ENCODE measurements around the gene TEX19.

Gene TEX19

GRCh38 chr17:82321947-82322466, 37.0 kb upstream of the TEX19 start:
- DNase-seq (ENCODE audit: low read depth) = no peak

DNA sequence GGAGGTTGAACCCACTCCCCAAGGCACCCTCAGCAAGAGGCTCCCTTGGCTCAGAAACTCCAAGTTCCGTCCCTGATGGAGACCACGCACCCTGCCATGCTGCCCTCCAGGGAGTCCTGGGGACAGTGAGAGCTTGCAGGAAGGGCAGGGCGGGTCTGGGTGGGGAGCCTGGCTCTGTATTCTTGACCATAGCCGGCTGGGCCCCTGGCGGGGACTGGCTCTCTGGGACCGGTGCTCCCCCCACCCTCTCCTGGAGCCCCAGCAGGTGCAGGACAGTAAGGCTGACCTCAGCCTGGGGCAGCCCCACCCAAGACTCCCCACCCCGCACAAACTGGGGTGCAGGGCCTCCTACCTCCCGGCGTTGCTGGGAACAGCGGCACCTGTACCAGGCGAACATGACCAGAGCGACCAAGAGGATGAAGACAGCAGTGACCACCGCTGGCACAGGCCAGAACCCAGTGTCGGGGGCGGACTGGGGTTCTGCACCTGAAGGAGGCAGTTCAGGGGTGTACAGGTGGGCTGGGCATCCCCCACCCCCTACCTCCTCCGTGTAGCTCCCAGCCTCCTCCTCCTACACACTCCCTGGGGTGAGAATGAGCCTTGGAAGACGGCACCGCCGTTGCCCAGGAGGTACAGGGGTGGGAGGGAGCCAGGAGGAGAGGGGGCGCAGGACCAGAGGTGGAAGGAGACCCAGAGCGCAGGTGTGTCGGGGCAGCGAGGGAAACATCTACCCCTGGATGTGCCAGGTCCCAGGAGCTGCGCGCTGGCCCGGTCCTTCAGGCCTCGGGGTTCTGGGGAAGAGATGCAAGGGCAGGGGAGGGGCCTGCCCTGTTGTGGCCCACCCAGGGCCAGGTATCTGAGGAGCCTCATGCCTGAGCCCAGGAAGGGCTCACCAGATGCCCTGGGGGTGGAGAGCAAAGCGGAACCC, 36.3 kb upstream of the TEX19 start:
- no peak for DNase-seq (ENCODE audit: low read depth)

GRCh38 chr17:82323514-82324234, 35.4 kb upstream of the TEX19 start:
- no peak for DNase-seq (ENCODE audit: low read depth)

- no peak for DNase-seq (ENCODE audit: low read depth)
Measured at GRCh38 chr17:82324566-82325285, 34.3 kb upstream of the TEX19 start.

GRCh38 chr17:82325286-82326180, 33.5 kb upstream of the TEX19 start:
- DNase-seq (ENCODE audit: low read depth) = no peak

GRCh38 chr17:82327289-82327688, 31.8 kb upstream of the TEX19 start:
- DNase-seq (ENCODE audit: low read depth) = no peak

DNA sequence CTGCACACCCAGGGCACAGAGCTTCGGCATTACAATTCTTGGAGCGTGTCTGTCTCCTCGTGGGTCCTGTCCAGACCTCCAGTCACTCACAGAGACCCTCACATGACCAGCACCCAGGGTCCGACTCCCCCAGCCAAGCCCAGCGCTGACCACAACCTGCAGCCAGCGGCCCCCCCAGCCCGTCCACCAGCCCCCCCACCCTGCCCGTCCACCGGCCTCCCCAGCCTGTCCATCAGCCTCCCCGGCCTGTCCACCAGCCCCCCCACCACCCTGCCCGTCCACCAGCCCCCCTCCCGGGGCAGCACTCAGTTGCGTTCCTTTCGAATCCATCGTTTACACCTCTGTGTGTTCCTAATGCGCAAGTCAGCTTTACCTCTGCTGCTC, 31.3 kb upstream of the TEX19 start:
- DNase-seq (ENCODE audit: low read depth) = no peak

DNA sequence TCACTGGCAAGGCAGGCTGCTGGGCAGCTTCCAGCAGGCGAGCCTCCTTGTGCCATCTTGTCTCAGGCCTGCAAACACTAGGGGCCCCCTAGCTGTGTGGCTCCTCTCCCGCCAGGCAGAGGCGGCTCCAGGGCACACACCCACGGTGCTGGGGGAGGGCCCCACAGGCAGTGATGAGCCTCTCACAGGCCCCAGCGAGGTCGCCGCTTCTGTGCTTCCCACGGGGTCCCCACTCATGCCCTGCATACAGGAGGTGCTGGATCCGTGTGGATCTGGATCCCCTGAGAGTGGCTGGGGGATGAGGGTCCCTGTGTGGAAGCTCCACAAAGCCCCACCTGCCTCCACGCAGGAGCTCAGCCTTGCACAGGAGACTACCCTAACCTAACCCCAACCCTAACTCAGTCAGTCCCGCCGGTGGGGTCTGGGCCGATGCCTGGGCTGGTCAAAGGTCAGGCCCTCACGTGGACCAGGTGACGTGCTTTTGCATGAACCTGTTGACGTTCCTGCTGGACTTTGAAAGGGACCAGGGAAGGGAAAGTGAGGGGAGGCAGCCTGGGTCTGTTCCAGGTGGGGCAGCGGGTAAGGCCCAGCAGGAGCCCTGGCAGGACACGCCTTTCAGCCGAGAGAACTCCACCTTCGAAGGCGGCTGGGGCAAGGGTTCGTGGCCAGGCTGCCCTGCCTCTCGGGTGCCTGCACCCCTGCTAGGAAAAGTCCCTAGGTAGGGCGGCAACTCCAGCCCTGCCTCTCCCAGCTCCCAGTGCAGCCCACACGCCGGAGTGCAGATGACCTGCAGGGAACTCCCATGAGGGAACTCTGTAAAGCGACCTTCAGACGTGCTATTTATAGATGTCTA, 30.7 kb upstream of the TEX19 start:
- no peak for DNase-seq (ENCODE audit: low read depth)

- no peak for DNase-seq (ENCODE audit: low read depth)
Measured at GRCh38 chr17:82328994-82329507, 30.0 kb upstream of the TEX19 start.

GRCh38 chr17:82329683-82330321, 29.2 kb upstream of the TEX19 start:
- DNase-seq (ENCODE audit: low read depth) = no peak

DNA sequence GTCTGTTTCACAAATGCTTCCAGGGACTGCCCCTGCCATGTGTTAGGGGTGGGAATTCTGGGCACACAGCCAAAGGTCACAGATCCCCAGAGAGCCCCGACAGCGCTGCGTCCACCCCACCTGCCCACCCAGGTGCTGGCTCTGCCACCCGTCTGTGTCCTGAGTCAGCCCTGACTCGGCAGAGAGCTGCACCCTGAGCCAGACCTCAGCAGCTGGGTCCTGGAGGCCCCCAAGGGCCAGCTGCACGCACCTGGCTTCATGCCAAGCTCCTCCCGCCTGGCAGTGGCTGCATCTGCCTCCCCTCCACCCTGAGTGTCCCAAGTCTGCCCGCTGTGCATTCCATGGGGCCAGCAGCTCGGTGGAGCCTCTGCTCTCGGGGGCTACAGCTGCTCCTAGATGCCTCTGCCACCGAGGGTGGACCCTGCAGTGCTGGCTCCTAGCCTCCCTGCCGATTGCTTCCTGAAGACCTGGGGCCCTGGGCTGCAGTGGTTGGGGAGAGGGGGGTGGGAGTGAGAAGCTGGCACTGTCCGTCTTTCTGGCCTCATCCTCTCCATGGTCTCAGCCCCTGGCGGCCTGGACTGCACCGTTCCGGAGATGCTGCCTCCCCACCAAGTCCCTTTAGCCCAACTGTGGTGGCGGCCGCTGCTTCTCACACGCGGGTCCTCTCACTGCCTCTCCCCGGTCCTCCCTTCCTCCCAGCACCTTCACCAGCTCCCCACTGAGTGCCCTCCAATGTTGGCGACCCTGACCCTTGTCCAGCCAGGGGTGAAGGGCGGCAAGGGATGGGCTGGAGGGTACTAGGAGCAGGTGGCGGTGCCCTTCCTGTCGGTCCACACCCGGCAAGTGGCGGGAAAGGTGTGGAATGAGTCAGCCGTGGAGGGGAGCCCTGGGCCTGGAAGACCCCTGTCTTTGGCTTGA, 28.5 kb upstream of the TEX19 start:
- DNase-seq (ENCODE audit: low read depth) = no peak

- DNase-seq (ENCODE audit: low read depth) = no peak
Measured at GRCh38 chr17:82331345-82331939, 27.6 kb upstream of the TEX19 start.

DNA sequence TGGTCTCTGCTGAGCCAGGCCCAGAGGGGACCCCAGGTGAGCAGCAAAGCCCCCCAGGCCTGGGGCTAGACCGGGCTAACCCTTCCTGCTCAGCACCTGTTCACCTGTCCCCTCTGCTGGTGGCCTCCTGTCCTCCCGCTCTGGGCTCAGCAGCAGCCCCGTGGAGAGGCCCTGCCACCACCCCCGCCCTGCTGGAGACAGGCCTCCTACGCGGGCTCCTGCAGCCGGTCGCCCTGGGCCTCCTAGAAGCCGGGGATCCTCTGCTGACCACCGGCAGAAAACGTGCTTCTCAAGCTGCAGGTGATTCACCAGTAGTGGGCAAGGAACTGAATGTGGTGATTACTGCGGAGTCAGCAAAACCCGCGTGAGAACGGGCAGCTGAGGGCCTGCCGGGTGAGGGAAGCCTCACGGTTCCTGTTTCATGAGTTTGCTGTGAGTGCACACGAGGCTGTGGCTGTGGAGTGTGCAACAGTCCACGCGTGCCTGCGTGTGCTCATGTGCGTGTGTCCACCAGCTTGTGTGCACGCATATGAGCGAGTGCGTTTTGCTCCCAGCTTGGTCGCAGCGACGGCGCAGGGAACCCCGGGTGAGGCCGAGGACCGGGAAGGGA, 26.3 kb upstream of the TEX19 start:
- DNase-seq (ENCODE audit: low read depth) = no peak

GRCh38 chr17:82333279-82334171, 25.5 kb upstream of the TEX19 start, which contains the start of gene SECTM1:
Gene SECTM1 (minus strand): TSS chr17:82333766. CDS start chr17:82327240, 6,526 bp downstream.
- DNase-seq (ENCODE audit: low read depth) = no peak

DNA sequence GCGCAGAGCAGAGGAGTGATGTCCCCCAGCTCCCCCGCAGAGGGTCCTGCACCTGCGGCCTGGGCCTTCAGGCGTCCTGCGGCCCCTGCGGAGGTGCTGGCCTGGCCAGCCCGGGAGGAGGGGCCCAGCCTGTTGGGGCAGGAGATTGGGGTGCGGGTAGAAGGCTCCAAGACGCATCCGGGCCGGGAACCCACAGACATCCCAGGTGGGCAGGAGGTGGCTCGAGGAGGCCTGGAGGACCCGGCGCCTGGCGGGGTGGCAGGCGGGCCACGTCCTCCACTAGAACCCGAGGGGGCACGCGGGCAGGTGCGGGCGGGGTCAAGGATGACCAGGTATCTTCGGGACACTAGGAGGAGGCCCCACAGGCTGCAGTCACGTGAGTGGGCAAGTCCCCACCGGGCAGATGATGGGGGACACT, 24.8 kb upstream of the TEX19 start:
- DNase-seq (ENCODE audit: low read depth) = no peak

DNA sequence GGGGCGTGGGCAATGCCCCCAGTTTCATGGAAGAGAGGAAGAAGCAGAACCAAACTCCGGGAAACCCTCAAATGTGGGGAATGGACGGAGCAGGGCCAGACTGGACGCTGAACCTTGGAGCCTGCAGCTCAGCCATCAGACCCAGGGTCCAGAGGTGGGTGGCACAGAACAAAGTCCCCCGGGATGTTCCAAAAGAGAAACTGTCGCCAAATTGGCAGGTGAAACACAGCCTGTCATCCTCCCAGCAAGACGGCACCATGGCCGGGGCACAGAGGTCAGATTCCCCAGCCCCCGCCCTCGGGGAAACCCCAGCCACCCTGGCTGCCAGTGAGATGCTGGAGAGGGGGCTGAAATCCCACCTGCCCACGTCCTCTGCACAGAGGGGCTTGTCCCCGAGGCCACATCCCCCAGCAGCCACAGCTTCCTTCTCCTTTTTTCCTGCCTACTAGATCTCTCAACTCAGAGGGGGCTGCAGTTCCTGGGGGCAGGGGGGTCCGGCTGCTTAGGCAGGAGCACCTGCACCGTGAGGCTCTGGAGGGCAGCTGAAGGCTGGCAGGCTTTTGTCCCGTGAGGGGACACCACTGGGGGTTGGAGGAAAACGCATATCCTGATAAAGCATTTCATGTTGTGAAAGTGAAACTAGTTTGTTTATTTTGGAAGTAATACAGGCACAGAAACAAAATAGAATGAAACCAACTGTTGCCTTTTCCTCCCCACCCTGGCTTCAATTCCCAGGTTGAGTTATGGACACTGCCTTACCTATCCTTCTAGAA, 24.2 kb upstream of the TEX19 start:
- no peak for DNase-seq (ENCODE audit: low read depth)
